Measurements from ENCODE around the gene LEKR1.
"Not testable (repeated sequence)": the region's sequence is repeated elsewhere in the genome, so short reads cannot be mapped to it uniquely, and the experiment has no call there.

Gene LEKR1

DNA sequence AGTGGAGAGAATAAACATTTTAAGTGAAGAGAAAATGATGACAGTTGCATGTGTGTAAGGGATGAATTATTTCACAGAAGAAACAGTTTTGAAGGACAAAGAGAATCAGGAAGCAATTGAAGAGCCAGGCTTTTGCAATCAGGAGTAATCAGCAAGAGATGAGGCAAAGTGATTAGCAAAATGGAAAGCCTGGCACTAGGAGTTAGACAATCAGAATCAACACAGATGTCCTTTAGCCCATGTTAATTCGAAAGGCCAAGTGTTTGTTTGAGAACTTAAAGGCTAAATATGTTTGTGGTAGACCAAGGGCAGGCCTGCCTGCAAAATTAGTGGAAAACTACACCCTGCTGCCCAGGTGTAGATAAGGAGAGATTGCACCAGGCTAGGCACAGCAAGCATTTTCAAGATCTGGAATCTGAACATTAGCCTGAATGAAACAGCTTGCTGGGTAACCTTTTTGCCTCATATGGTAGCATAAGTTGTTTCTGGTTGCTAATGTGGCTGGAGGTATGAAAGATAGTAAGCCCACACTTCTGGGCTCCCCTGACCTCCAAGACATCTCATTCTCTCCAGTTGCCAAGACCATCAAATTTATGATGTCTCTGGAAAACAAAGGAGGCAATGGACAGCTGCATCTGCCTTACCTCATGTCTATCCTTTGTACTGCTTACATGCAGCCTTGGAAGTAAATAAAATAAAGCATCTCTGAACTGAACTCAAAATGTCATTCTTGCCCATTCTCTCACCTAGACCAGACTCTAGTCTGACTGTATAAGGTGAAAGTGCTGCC, 22.0 kb upstream of the LEKR1 start:
- DNase-seq (ENCODE audit: extremely low read depth in 1 of 2, low read depth in 1 of 2), result no peak

GRCh38 chr3:156806698-156807097, 19.5 kb upstream of the LEKR1 start:
- no peak for DNase-seq (ENCODE audit: extremely low read depth in 1 of 2, low read depth in 1 of 2)

DNA sequence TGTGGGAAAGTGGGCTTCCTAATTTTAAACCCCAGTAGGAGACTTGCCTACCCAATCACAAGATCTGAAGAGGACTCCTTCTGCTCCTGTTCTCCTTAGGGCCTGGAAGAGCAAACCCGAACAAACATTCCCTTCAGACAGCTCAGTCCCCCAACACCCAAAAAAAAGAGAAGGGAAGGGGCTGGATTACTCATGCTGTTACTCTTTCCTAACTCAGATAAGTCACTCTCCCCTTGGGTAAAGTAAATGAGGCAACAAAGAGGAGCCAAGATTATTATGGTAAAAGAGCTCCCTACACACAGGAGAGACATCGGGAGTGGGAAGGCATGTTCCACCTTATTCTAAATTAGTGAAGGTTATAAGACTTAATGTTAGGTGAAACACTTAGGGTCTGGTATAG, 18.1 kb upstream of the LEKR1 start:
- no peak for DNase-seq (ENCODE audit: extremely low read depth in 1 of 2, low read depth in 1 of 2)

DNA sequence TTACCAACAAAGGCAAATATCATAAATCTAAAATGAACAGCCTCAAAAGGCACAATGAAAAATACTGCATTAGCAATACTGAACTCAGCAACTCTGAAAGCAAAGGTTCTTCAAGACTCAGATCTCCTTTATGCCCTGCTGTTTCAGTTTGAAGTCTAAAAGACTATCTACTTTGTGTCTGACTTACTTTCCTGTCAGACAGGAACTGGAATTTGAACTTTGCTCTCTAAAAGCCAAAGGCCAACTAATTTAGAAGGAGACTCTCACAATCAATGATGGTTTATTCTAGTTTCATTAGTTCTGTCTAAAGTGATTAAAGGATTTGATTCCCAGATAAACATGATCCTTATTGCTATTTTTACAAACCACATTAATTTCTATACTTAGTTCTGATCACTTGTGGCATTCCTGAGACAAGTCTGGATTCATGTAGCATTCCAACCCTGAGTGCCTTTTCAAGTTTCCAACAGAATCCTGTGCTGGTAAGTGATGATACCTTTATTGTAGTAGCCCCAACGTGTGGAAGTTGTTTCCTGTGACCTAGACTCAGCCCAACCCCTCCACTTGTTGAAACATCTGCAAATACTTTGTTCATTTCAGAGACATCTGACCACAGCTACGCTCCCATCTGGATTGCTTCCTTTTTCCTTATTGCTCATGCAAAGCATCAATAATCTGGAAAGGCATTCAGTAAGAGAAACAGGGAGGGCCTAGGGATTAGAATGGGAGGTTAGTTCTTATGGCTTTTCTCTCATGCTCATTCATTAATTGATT, 14.9 kb upstream of the LEKR1 start:
- DNase-seq (ENCODE audit: extremely low read depth in 1 of 2, low read depth in 1 of 2), result no peak

- no peak for DNase-seq (ENCODE audit: extremely low read depth in 1 of 2, low read depth in 1 of 2)
Observed at GRCh38 chr3:156812521-156813335, 13.4 kb upstream of the LEKR1 start.

GRCh38 chr3:156814295-156814694, 11.9 kb upstream of the LEKR1 start:
- DNase-seq (ENCODE audit: extremely low read depth in 1 of 2, low read depth in 1 of 2), result no peak

GRCh38 chr3:156816091-156816793, 9.9 kb upstream of the LEKR1 start:
- DNase-seq (ENCODE audit: extremely low read depth in 1 of 2, low read depth in 1 of 2), result no peak

DNA sequence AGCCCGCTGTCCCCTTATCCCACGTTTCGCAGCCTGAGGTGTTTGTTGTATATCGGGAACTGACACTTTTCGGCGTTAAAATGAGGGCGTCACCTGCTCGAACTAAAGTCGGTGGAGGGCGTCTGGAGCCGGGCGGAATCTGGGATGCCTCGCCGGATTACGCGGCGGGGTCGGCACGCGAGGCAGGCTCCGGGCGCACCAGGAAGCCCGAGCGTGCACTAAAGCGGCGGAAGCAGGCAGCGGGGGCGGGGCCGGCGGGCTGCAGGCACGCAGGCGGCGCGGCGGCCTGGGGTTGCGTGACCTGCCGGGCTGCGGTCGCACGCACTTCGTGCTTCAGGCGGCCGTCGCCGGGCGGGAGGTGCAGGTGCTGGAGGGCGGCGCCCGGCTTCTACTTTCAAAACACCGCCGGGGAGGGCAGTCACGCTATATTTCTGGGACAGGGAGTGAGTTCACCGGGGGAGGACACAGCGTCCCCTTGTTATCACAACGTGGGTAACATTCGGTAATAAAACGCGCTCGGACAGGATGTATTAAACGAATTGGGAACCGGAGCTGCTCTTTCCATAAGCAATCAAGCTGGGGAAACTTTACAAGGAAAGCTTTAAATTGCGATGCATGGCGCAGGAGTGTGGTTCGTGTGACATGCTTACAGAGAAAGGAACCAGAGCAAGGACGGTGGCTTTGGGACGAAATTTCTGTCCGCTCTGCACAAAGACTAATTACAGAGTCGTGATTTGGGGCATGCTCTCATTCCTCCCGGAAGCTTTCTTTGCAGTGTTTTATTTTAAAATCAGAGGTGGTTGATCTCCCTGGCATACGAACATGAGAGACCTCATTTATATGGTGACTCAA, 9.1 kb upstream of the LEKR1 start:
- DNase-seq (ENCODE audit: extremely low read depth in 1 of 2, low read depth in 1 of 2), result peak; percentile 75 to 81

- DNase-seq (ENCODE audit: extremely low read depth in 1 of 2, low read depth in 1 of 2), result no peak
Observed at GRCh38 chr3:156817646-156818272, 8.4 kb upstream of the LEKR1 start.

GRCh38 chr3:156818273-156818651, 7.9 kb upstream of the LEKR1 start:
- no peak for DNase-seq (ENCODE audit: extremely low read depth in 1 of 2, low read depth in 1 of 2)

DNA sequence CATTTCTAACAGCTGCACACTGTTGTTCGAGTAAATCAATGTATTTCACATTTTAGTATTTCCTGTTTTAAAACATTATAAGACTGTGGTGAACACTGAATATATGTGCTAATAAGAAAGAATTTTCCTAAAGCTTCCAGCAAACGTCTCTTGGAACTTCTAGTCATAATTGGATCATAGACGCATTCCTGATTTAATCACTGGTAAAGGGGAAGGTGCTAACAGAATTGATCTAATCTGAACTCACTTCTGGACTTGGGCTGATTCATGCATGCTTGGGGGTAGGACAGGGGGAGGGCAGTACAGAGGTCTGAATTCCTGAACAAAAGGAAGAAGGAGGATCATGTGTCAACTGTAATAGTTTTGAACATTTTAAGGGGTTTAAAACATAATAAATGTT, 7.3 kb upstream of the LEKR1 start:
- no peak for DNase-seq (ENCODE audit: extremely low read depth in 1 of 2, low read depth in 1 of 2)

- no peak for DNase-seq (ENCODE audit: extremely low read depth in 1 of 2, low read depth in 1 of 2)
Observed at GRCh38 chr3:156819842-156820691, 6.1 kb upstream of the LEKR1 start.

DNA sequence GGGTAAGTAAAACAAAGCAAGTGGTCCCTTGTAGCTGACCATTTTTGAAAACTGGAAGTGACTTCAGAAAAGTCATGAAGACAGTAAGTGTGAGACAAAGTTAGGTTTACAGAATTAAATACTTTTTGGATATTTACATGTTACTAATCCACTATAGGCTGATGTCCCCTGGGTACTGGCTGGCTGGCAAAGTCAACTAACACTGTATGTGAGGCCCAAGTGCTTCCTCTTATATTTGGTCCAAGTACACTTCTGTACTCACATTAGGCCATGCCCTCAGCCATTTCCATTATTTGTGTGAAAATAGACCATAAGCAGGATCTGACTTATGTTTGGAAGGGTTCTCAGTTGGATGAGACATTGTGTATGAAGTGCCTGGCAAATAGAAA, 5.5 kb upstream of the LEKR1 start:
- DNase-seq (ENCODE audit: extremely low read depth in 1 of 2, low read depth in 1 of 2), result no peak

DNA sequence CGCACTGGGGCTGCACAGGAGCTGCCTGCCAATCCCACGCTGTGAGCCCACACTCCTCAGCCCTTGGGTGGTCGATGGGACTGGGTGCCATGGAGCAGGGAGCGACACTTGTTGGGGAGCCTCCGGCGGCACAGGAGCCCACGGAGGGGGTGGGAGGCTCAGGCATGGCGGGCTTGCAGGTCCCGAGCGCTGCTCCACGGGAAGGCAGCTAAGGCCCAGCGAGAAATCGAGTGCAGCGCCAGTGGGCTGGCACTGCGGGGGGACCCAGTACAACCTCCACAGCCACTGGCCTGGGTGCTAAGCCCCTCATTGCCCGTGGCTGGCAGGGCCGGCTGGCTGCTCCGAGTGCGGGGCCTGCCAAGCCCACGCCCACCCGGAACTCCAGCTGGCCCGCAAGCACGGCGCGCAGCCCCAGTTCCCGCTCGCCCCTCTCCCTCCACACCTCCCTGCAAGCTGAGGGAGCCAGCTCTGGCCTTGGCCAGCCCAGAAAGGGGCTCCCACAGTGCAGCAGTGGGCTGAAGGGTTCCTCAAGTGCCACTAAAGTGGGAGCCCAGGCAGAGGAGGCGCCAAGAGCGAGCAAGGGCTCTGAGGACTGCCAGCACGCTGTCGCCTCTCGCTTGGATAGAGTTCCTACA, 3.4 kb upstream of the LEKR1 start:
- DNase-seq (ENCODE audit: extremely low read depth in 1 of 2, low read depth in 1 of 2), result not testable (repeated sequence)

DNA sequence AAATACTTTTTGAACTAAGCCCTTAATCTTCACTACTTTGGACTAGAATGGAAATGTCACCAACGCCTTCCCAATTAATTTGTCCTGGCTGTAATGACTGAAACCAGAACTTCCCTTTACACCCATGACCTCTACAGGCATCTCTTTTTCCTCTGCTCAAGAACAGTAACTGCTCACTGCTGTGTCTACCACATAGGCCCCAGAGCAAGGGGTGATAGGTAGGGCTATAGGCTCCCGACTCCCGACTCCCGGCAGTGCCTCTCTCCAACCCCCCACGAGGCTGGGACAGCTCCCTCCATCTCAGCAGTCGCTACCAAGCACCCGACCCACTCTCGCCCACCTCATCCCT, 384 bp upstream of the LEKR1 start:
- DNase-seq (ENCODE audit: extremely low read depth in 1 of 2, low read depth in 1 of 2), result no peak

GRCh38 chr3:156826896-156827882, 1.0 kb downstream of the LEKR1 start:
- DNase-seq (ENCODE audit: extremely low read depth in 1 of 2, low read depth in 1 of 2), result no peak

GRCh38 chr3:156831006-156831405, 4.9 kb downstream of the LEKR1 start:
- DNase-seq (ENCODE audit: extremely low read depth in 1 of 2, low read depth in 1 of 2), result no peak

Data from stimulated activated CD8-positive, alpha-beta memory T cell treated with anti-CD3 and anti-CD28 coated beads, Interleukin-7, amount 100 ng/mL, for 48 hours (primary cell).